ENCODE data around the gene NDUFAF5.
"Not testable (repeated sequence)": the region's sequence is repeated elsewhere in the genome, so short reads cannot be mapped to it uniquely, and the experiment has no call there.

Gene NDUFAF5

GRCh38 chr20:13784893-13785715 is at the start of gene NDUFAF5, which contains the start of gene ESF1:
NDUFAF5 (plus strand) TSS chr20:13785028; CDS start chr20:13785069, 41 bp downstream.
ESF1 (minus strand) TSS chr20:13784919; CDS start chr20:13783140, 1,779 bp downstream.
- Histone ChIP-seq H3K9ac (ENCODE audit: low read length in 2 of 2) (peak within 1 kb of the TSS; percentile 62 to 93), H3K27ac (ENCODE audit: low read length) (peak within 1 kb of the TSS; percentile 84), H3K9me3 (ENCODE audit: control insufficient read depth in 2 of 2, low read length in 2 of 2) (no peaks in the 10 kb centered on the region), H3K27me3 (ENCODE audit: control insufficient read depth in 1 of 2, insufficient read depth in 2 of 2, low read length in 2 of 2) (no peaks in the 10 kb centered on the region), H3K4me1 (ENCODE audit: control insufficient read depth, insufficient read depth, low read length) (peaks cover 21% of the 10 kb centered on the region), H3K36me3 (ENCODE audit: control insufficient read depth in 2 of 2, insufficient read depth in 2 of 2, low read length in 2 of 2) (peaks cover 14 to 16% of the 10 kb centered on the region in 2 donors), H3K4me3 (ENCODE audit: low read length in 2 of 2) (peak within 1 kb of the TSS; percentile 69 to 97)

GRCh38 chr20:13735826-13736225 is 49.0 kb upstream of the NDUFAF5 start:
- no peaks in the 10 kb centered on the region for H3K4me1 ChIP-seq (ENCODE audit: control insufficient read depth, insufficient read depth, low read length)
- no peak overlapping the region for H3K9ac ChIP-seq (ENCODE audit: low read length in 2 of 2)
- peaks cover 10 to 13% of the 10 kb centered on the region in 2 donors for H3K36me3 ChIP-seq (ENCODE audit: control insufficient read depth in 2 of 2, insufficient read depth in 2 of 2, low read length in 2 of 2)
- H3K27me3 ChIP-seq (ENCODE audit: control insufficient read depth in 1 of 2, insufficient read depth in 2 of 2, low read length in 2 of 2) = no peaks in the 10 kb centered on the region
- H3K27ac ChIP-seq (ENCODE audit: low read length) = no peak overlapping the region
- no peak overlapping the region for H3K4me3 ChIP-seq (ENCODE audit: low read length in 2 of 2)
- peaks cover 0 to 3% of the 10 kb centered on the region in 2 donors for H3K9me3 ChIP-seq (ENCODE audit: control insufficient read depth in 2 of 2, low read length in 2 of 2)

- Histone ChIP-seq H3K27ac (ENCODE audit: low read length) (no peak overlapping the region), H3K9ac (ENCODE audit: low read length in 2 of 2) (no peak overlapping the region), H3K27me3 (ENCODE audit: control insufficient read depth in 1 of 2, insufficient read depth in 2 of 2, low read length in 2 of 2) (no peaks in the 10 kb centered on the region), H3K4me3 (ENCODE audit: low read length in 2 of 2) (no peak overlapping the region), H3K4me1 (ENCODE audit: control insufficient read depth, insufficient read depth, low read length) (no peaks in the 10 kb centered on the region), H3K36me3 (ENCODE audit: control insufficient read depth in 2 of 2, insufficient read depth in 2 of 2, low read length in 2 of 2) (peaks cover 10 to 11% of the 10 kb centered on the region in 2 donors), H3K9me3 (ENCODE audit: control insufficient read depth in 2 of 2, low read length in 2 of 2) (peaks cover 0 to 3% of the 10 kb centered on the region in 2 donors)
Observed at GRCh38 chr20:13736436-13737191, 48.2 kb upstream of the NDUFAF5 start.

GRCh38 chr20:13738187-13738586 is 46.6 kb upstream of the NDUFAF5 start:
- not testable (repeated sequence) for H3K36me3 ChIP-seq (ENCODE audit: control insufficient read depth in 2 of 2, insufficient read depth in 2 of 2, low read length in 2 of 2); H3K9me3 ChIP-seq (ENCODE audit: control insufficient read depth in 2 of 2, low read length in 2 of 2); H3K4me3 ChIP-seq (ENCODE audit: low read length in 2 of 2); H3K9ac ChIP-seq (ENCODE audit: low read length in 2 of 2); H3K27me3 ChIP-seq (ENCODE audit: control insufficient read depth in 1 of 2, insufficient read depth in 2 of 2, low read length in 2 of 2); H3K27ac ChIP-seq (ENCODE audit: low read length); H3K4me1 ChIP-seq (ENCODE audit: control insufficient read depth, insufficient read depth, low read length)

- no peaks in the 10 kb centered on the region for H3K4me1 ChIP-seq (ENCODE audit: control insufficient read depth, insufficient read depth, low read length)
- H3K36me3 ChIP-seq (ENCODE audit: control insufficient read depth in 2 of 2, insufficient read depth in 2 of 2, low read length in 2 of 2) = peaks cover 4% of the 10 kb centered on the region in 2 donors
- H3K27ac ChIP-seq (ENCODE audit: low read length) = no peak overlapping the region
- no peak overlapping the region for H3K9ac ChIP-seq (ENCODE audit: low read length in 2 of 2)
- H3K4me3 ChIP-seq (ENCODE audit: low read length in 2 of 2) = no peak overlapping the region
- no peaks in the 10 kb centered on the region for H3K27me3 ChIP-seq (ENCODE audit: control insufficient read depth in 1 of 2, insufficient read depth in 2 of 2, low read length in 2 of 2)
- H3K9me3 ChIP-seq (ENCODE audit: control insufficient read depth in 2 of 2, low read length in 2 of 2) = peaks cover 0 to 3% of the 10 kb centered on the region in 2 donors
Observed at GRCh38 chr20:13739731-13740649, 44.8 kb upstream of the NDUFAF5 start.

GRCh38 chr20:13741879-13742278 is 42.9 kb upstream of the NDUFAF5 start:
- Histone ChIP-seq H3K36me3 (ENCODE audit: control insufficient read depth in 2 of 2, insufficient read depth in 2 of 2, low read length in 2 of 2) (peaks cover 4% of the 10 kb centered on the region in 2 donors), H3K9ac (ENCODE audit: low read length in 2 of 2) (no peak overlapping the region), H3K9me3 (ENCODE audit: control insufficient read depth in 2 of 2, low read length in 2 of 2) (peaks cover 0 to 3% of the 10 kb centered on the region in 2 donors), H3K27ac (ENCODE audit: low read length) (no peak overlapping the region), H3K27me3 (ENCODE audit: control insufficient read depth in 1 of 2, insufficient read depth in 2 of 2, low read length in 2 of 2) (no peaks in the 10 kb centered on the region), H3K4me3 (ENCODE audit: low read length in 2 of 2) (no peak overlapping the region), H3K4me1 (ENCODE audit: control insufficient read depth, insufficient read depth, low read length) (no peaks in the 10 kb centered on the region)

- no peak overlapping the region for H3K27ac ChIP-seq (ENCODE audit: low read length)
- no peak overlapping the region for H3K9ac ChIP-seq (ENCODE audit: low read length in 2 of 2)
- no peaks in the 10 kb centered on the region for H3K27me3 ChIP-seq (ENCODE audit: control insufficient read depth in 1 of 2, insufficient read depth in 2 of 2, low read length in 2 of 2)
- no peaks in the 10 kb centered on the region for H3K4me1 ChIP-seq (ENCODE audit: control insufficient read depth, insufficient read depth, low read length)
- H3K9me3 ChIP-seq (ENCODE audit: control insufficient read depth in 2 of 2, low read length in 2 of 2) = peaks cover 0 to 3% of the 10 kb centered on the region in 2 donors
- no peak overlapping the region for H3K4me3 ChIP-seq (ENCODE audit: low read length in 2 of 2)
- peaks cover 4% of the 10 kb centered on the region in 2 donors for H3K36me3 ChIP-seq (ENCODE audit: control insufficient read depth in 2 of 2, insufficient read depth in 2 of 2, low read length in 2 of 2)
Observed at GRCh38 chr20:13744352-13744751, 40.5 kb upstream of the NDUFAF5 start.

- H3K9me3 ChIP-seq (ENCODE audit: control insufficient read depth in 2 of 2, low read length in 2 of 2) = peaks cover 0 to under 1% of the 10 kb centered on the region in 2 donors
- H3K9ac ChIP-seq (ENCODE audit: low read length in 2 of 2) = no peak overlapping the region
- no peak overlapping the region for H3K4me3 ChIP-seq (ENCODE audit: low read length in 2 of 2)
- H3K4me1 ChIP-seq (ENCODE audit: control insufficient read depth, insufficient read depth, low read length) = no peaks in the 10 kb centered on the region
- H3K36me3 ChIP-seq (ENCODE audit: control insufficient read depth in 2 of 2, insufficient read depth in 2 of 2, low read length in 2 of 2) = peaks cover 4% of the 10 kb centered on the region in 2 donors
- no peak overlapping the region for H3K27ac ChIP-seq (ENCODE audit: low read length)
- H3K27me3 ChIP-seq (ENCODE audit: control insufficient read depth in 1 of 2, insufficient read depth in 2 of 2, low read length in 2 of 2) = no peaks in the 10 kb centered on the region
Observed at GRCh38 chr20:13745784-13746183, 39.0 kb upstream of the NDUFAF5 start.

GRCh38 chr20:13749811-13750210 is 35.0 kb upstream of the NDUFAF5 start:
- Histone ChIP-seq H3K27ac (ENCODE audit: low read length) (no peak overlapping the region), H3K4me3 (ENCODE audit: low read length in 2 of 2) (no peak overlapping the region), H3K36me3 (ENCODE audit: control insufficient read depth in 2 of 2, insufficient read depth in 2 of 2, low read length in 2 of 2) (peaks cover 0 to 5% of the 10 kb centered on the region in 2 donors), H3K27me3 (ENCODE audit: control insufficient read depth in 1 of 2, insufficient read depth in 2 of 2, low read length in 2 of 2) (no peaks in the 10 kb centered on the region), H3K9me3 (ENCODE audit: control insufficient read depth in 2 of 2, low read length in 2 of 2) (no peaks in the 10 kb centered on the region), H3K4me1 (ENCODE audit: control insufficient read depth, insufficient read depth, low read length) (no peaks in the 10 kb centered on the region), H3K9ac (ENCODE audit: low read length in 2 of 2) (no peak overlapping the region)

GRCh38 chr20:13753436-13754036 is 31.3 kb upstream of the NDUFAF5 start:
- no peak overlapping the region for H3K4me3 ChIP-seq (ENCODE audit: low read length in 2 of 2)
- H3K4me1 ChIP-seq (ENCODE audit: control insufficient read depth, insufficient read depth, low read length) = no peaks in the 10 kb centered on the region
- no peaks in the 10 kb centered on the region for H3K9me3 ChIP-seq (ENCODE audit: control insufficient read depth in 2 of 2, low read length in 2 of 2)
- H3K36me3 ChIP-seq (ENCODE audit: control insufficient read depth in 2 of 2, insufficient read depth in 2 of 2, low read length in 2 of 2) = peaks cover 0 to 14% of the 10 kb centered on the region in 2 donors
- no peak overlapping the region for H3K27ac ChIP-seq (ENCODE audit: low read length)
- no peaks in the 10 kb centered on the region for H3K27me3 ChIP-seq (ENCODE audit: control insufficient read depth in 1 of 2, insufficient read depth in 2 of 2, low read length in 2 of 2)
- H3K9ac ChIP-seq (ENCODE audit: low read length in 2 of 2) = no peak overlapping the region

Measured in stomach smooth muscle (tissue), 2 donors.